GM19372 (cell line): ENCODE measurements around the gene LYSMD2.
"Not testable (repeated sequence)": the region's sequence is repeated elsewhere in the genome, so short reads cannot be mapped to it uniquely, and the experiment has no call there.

Experiments used
- ATAC-seq: cut with Tn5 transposase; IDR thresholded peaks from one replicate; pipeline ENCODE4 v1.9.1; 2021; ENCODE audit warnings: mild to moderate bottlenecking, low read depth, moderate library complexity; ENCODE audit not compliant: unreplicated experiment

The LYSMD2 gene, protein sequence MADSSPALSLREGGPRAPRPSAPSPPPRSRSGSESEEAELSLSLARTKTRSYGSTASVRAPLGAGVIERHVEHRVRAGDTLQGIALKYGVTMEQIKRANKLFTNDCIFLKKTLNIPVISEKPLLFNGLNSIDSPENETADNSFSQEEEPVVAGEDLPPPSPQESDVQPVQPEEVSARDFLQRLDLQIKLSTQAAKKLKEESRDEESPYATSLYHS

DNA sequence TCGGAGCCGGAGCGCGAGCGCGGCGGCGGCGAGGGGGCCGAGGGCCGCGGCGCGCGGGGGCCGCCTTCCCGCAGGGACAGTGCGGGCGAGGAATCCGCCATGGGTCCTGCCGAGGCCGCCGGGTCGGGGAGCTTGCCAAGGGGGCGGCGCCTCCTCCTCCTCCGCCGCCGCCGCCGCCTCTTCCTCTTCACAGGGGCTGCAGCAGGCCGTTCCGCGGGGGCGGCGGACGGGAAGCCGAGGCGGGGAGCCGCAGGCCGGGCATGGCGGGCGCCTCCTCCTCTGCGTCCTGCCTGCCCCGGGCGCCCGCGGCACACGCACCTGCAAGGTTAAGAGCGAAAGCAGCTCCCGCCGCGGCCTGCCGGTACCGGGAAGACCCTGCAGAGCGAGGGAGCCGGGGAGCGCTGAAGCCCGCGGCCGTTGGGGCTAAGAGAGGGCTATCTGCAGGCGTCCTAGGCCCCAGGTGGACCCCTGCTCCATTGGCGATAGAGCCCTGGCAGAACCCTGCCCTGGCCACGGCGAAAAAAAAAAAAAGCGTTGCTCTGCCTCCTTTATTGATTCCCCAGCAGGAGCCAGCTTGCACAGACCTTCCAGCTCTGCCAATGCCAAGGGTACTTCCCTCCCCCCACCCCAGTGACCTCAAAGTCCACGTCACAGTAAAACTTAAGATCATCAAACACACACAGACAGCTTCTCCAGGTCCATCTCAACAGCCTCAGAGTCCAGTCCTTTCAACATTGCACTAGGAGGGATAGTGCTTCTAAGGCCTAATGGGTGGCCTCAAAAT lies at the start of gene LYSMD2:
Gene LYSMD2, minus strand, starts transcription at position 134 of the 784 bp plus-strand sequence. Its CDS starts 33 bp downstream, at position 101.
- peak; percentile 57 for ATAC-seq

DNA sequence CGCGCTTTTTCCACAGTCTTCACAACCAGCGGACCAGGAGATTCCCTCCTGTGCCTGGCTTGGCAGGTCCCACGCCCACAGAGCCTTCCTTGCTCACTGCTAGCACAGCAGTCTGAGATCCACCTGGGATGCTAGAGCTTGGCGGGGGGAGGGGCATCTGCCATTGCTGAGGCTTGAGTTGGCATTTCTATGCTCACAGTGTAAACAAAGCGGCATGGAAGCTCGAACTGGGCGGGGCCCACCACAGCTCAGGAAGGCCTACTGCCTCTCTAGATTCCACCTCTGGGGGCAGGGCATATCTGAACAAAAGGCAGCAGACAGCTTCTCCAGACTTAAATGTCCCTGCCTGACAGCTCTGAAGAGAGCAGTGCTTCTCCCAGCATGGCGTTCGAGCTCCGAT lies 49.7 kb upstream of the LYSMD2 start:
- not testable (repeated sequence) for ATAC-seq

GRCh38 chr15:51783967-51784366 lies 46.5 kb upstream of the LYSMD2 start:
- no peak for ATAC-seq

GRCh38 chr15:51782357-51782896 lies 45.0 kb upstream of the LYSMD2 start:
- ATAC-seq, result no peak

DNA sequence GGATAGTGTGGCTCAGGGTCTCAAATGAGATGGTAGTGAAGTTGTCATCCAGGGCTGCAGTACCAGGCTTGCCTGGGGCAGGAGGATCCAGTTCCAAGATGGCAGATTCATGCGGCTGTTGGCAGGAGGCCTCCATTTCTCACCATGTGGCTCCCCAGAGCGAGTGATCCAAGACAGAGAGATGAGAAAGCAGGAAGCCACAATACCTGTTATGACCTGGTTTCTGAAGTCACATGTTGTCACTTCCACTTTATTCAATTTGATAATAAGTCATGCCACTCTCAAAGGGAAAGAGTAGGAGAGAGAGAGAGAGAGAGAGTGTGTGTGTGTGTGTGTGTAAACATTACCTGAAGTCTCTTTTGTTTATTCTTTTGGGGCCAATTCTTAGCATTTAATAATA lies 44.1 kb upstream of the LYSMD2 start:
- no peak for ATAC-seq

- ATAC-seq, result no peak
These were observed 43.2 kb upstream of the LYSMD2 start for GRCh38 chr15:51780636-51781035.

DNA sequence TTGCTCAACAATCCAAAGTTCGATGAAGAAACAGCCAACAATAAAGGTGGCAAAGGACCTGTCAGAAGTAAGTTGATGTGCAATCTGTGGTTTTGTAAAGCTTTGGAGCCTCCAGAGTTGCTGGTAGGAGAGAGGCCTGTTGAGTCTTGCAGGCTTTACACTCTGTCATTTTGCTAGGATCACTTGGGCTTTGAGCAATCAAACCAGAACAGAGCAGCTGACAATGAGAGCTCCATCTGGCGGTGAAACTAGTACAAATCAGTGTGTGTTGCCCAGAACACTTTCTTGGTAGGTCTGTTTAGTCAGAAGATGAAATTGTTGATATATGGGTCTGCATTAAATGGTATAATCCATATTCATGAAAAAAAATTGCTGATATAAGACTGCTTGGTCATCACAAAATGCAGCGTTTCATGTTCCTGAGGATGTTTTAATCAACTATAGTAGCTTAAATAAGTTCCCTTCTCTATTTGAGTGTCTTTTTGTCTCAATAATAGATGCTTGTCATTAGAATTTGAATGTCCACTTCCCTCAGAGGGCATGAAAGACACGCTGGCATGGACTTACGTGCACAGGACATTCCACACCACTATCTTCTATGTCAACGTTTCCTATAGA lies 39.6 kb upstream of the LYSMD2 start:
- ATAC-seq, result peak; percentile 57

- no peak for ATAC-seq
These were observed 38.7 kb upstream of the LYSMD2 start for GRCh38 chr15:51775967-51776816.

GRCh38 chr15:51774916-51775315 lies 37.5 kb upstream of the LYSMD2 start:
- ATAC-seq, result no peak

- no peak for ATAC-seq
These were observed 34.3 kb upstream of the LYSMD2 start for GRCh38 chr15:51771773-51772172.

DNA sequence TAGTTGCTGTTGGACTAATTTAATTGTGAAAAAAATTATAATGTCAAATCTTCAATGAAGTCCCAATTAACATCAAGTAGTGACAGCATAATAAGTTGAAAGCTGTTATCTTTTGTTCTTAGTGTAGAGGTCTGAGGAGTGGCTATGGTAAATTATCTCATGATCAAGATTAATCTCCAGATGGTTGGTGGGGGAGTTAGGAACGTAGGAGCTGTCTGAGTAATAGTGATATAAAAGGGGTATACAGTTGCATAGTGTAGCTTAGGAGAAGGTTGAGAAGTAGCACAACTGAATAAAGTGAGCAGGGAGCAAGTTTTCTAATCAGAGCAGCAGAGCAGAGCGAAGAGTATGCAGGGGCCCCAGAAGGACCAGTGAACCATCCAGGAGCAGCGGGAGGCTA lies 33.4 kb upstream of the LYSMD2 start:
- ATAC-seq, result no peak

- ATAC-seq, result no peak
These were observed 30.6 kb upstream of the LYSMD2 start for GRCh38 chr15:51768018-51768417.

DNA sequence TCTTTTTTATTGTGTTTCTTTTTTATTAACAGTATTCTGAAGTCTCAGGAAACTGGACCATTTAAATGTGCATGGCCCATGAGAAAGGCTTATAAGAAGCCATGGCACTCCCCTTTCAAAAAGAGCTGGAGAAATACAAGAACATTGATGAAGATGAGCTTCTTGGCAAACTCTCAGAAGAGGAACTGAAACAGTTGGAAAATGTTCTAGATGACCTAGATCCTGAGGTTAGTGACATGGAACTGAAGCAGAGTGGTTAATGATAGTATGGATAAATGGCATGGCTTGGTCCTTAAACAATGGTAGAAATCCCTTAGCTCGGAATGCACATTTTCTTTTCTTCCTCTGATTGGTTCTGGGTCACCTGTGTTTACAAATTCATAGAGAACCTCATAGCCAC lies 28.9 kb upstream of the LYSMD2 start:
- no peak for ATAC-seq

DNA sequence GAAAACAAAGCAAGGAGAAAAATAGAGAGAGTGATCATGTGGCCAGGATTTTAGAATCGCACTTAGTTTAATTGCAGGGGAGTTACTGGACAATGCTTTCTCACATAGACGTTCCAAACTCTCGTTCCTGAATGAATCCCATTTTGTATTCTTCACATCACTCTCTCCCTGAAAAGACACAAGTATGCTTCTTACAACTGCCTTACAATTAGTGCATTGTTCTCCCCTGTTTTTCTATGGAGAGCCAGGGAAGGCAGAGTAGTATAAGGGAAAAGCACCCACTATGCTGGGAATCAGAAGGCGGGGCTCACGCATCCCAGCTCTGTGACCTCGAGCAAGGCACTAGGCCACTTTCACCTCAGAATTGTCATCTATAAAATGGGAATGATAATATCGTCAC lies 28.3 kb upstream of the LYSMD2 start:
- no peak for ATAC-seq

- ATAC-seq, result no peak
These were observed 23.4 kb upstream of the LYSMD2 start for GRCh38 chr15:51760805-51761204.

- ATAC-seq, result no peak
These were observed 22.2 kb upstream of the LYSMD2 start for GRCh38 chr15:51759557-51760070.

DNA sequence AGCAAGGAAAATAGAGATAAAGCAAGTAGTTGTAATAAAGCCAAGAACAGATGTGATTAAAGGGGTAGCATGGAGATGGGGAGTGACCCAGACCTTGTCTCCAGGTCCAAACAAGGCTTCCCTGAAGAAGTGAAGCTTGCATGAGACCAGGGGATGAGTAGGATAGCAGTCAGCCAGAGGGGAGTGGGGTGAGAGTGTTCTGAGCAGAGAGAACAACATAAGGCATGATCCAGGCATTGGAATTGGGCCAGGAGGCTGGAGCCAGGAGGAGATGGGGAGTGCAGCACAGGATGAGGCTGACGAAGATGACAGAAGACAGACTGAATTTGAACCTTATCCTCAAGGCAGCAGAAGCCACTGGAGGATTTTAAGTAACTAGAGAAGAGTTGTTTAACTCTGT lies 21.2 kb upstream of the LYSMD2 start:
- ATAC-seq, result no peak

DNA sequence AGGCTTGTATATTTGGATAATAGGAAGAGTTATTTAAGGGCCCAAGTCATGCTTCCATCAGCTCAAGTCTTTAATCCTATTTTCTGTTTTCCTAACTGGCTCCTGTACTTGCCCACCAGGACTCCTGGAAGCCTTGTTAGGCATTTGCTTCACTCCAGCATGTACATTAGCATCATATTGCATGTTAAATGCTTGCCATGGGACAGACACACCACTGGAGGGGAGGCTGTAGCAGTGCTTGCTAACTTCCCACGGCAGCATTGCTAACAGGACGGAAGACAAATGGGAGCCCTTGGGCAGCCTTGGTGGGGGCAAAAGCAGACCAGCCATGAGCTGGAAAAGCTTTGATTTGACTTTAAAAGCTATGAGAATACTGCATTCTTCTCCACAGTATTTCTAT lies 20.0 kb upstream of the LYSMD2 start:
- no peak for ATAC-seq

DNA sequence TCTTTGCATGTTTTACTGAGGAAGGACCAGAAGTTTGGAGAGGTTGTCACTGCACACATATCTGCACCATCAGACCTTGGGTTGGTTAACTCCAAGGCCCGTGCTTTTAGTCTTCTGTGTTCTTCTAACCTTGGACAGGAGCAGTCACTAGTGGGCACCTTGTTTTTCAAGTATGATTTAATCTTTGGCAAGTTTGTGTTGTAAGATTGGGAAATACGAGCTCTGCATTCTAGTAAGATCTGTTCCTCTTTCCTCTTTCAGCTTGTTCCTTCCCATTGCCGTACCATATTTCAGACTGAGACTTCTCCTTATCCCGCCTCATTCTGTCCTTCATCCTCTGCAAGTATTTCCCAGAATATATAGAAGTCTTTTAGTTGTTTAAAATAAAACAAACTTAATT lies 19.0 kb upstream of the LYSMD2 start:
- ATAC-seq, result no peak

DNA sequence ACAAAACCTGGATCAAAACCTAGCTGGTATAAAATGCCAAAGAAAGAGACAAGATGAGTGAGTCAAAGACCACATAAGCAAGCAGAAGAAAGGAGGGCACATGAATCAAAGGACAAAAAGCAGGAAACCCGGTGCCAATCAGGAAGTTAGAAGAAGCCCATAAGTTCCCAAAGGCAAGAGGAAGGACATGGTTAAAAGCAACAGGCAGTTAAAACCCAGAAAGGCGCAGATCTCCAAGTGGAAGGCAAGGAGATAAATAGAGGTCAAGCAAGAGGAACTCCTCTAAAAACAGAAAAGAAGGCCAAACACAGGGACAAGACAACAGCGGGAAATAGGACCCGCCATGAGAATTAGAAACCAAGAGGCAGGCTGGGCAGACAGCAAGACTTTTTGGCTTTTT lies 18.3 kb upstream of the LYSMD2 start:
- ATAC-seq, result no peak
